Measurements from ENCODE around the gene RAD54L.

RAD54L gene

DNA sequence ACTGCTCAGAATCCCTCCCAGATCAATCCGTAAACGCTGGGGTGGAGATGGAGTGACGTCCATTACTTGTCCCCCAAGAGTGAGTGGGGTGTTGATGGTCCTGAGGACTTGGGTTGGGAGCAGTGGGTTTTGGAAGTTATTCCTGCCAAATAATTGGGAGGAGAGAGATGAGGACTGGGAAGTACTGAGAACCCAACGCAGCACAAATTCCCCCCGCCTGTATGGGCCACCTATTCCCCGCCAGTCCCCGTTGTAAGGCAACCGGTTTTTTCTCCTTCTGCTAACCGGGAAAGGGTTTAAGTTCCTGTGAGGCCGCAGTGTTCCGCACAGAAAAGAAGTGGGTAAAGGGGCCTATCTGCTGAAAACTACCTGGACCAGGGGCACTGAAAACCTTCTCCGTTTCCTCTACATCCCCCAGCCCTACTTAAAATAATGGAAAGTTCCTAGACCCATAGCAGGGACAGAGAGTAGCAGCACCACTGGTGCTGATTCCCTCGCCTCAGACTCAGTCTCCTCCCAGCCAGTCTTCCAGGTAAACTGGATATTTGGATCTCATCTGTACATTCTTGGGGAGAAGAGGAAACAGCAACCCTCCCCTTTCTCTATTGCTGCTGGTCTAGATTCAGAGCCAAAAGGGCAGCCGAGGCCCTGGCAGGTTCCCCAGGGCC, 43.7 kb upstream of the RAD54L start:
- Histone ChIP-seq H3K4me3 (replicated peaks; ENCODE audit: insufficient read depth, low read length) (no peak overlapping the region), H3K27ac (replicated peaks) (no peak overlapping the region), H3K27me3 (ENCODE audit: insufficient read depth, poor library complexity, severe bottlenecking) (no peaks in the 10 kb centered on the region)
- TF ChIP-seq GABPA (IDR thresholded peaks at IDR 0.05; ENCODE audit: low read depth) = no peak
- TF ChIP-seq POLR2AphosphoS5 (IDR thresholded peaks at IDR 0.05; ENCODE audit: low read depth) = no peak
- TF ChIP-seq, protein P1, sequence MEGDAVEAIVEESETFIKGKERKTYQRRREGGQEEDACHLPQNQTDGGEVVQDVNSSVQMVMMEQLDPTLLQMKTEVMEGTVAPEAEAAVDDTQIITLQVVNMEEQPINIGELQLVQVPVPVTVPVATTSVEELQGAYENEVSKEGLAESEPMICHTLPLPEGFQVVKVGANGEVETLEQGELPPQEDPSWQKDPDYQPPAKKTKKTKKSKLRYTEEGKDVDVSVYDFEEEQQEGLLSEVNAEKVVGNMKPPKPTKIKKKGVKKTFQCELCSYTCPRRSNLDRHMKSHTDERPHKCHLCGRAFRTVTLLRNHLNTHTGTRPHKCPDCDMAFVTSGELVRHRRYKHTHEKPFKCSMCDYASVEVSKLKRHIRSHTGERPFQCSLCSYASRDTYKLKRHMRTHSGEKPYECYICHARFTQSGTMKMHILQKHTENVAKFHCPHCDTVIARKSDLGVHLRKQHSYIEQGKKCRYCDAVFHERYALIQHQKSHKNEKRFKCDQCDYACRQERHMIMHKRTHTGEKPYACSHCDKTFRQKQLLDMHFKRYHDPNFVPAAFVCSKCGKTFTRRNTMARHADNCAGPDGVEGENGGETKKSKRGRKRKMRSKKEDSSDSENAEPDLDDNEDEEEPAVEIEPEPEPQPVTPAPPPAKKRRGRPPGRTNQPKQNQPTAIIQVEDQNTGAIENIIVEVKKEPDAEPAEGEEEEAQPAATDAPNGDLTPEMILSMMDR (IDR thresholded peaks at IDR 0.05; ENCODE audit: insufficient read depth, low read length) = no peak
- TF ChIP-seq, protein P2, sequence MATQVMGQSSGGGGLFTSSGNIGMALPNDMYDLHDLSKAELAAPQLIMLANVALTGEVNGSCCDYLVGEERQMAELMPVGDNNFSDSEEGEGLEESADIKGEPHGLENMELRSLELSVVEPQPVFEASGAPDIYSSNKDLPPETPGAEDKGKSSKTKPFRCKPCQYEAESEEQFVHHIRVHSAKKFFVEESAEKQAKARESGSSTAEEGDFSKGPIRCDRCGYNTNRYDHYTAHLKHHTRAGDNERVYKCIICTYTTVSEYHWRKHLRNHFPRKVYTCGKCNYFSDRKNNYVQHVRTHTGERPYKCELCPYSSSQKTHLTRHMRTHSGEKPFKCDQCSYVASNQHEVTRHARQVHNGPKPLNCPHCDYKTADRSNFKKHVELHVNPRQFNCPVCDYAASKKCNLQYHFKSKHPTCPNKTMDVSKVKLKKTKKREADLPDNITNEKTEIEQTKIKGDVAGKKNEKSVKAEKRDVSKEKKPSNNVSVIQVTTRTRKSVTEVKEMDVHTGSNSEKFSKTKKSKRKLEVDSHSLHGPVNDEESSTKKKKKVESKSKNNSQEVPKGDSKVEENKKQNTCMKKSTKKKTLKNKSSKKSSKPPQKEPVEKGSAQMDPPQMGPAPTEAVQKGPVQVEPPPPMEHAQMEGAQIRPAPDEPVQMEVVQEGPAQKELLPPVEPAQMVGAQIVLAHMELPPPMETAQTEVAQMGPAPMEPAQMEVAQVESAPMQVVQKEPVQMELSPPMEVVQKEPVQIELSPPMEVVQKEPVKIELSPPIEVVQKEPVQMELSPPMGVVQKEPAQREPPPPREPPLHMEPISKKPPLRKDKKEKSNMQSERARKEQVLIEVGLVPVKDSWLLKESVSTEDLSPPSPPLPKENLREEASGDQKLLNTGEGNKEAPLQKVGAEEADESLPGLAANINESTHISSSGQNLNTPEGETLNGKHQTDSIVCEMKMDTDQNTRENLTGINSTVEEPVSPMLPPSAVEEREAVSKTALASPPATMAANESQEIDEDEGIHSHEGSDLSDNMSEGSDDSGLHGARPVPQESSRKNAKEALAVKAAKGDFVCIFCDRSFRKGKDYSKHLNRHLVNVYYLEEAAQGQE (IDR thresholded peaks at IDR 0.05; ENCODE audit: insufficient replicate concordance, low read depth) = no peak
- TF ChIP-seq SPI1 (IDR thresholded peaks at IDR 0.05; ENCODE audit: borderline replicate concordance, low read depth) = no peak
- DNase-seq (ENCODE audit: low read depth in 1 of 2, low spot score in 1 of 2) = no peak

DNA sequence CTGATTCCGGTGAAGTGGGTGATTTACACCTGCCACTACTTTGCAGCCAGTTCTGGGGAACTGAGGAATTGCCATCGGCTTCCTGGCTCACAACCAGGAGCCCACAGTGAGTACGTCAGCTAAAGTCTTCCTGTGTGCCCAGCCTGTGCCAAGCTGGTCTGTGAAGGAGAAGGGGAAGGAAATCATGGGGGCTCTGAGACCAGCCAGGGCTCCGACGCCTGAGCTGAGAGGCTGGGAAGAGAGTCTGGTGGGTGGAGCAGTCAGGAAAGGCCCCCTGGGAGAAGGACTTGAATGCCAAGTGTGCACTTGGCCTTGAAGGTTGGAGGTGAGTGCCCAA, 43.2 kb upstream of the RAD54L start:
- H3K4me3 ChIP-seq (replicated peaks; ENCODE audit: insufficient read depth, low read length) = no peak overlapping the region
- TF ChIP-seq, protein P2 (IDR thresholded peaks at IDR 0.05; ENCODE audit: insufficient replicate concordance, low read depth) = no peak
- TF ChIP-seq SPI1 (IDR thresholded peaks at IDR 0.05; ENCODE audit: borderline replicate concordance, low read depth) (no peak), POLR2AphosphoS5 (IDR thresholded peaks at IDR 0.05; ENCODE audit: low read depth) (no peak), GABPA (IDR thresholded peaks at IDR 0.05; ENCODE audit: low read depth) (no peak)
- TF ChIP-seq, protein P1 (IDR thresholded peaks at IDR 0.05; ENCODE audit: insufficient read depth, low read length) = no peak

DNA sequence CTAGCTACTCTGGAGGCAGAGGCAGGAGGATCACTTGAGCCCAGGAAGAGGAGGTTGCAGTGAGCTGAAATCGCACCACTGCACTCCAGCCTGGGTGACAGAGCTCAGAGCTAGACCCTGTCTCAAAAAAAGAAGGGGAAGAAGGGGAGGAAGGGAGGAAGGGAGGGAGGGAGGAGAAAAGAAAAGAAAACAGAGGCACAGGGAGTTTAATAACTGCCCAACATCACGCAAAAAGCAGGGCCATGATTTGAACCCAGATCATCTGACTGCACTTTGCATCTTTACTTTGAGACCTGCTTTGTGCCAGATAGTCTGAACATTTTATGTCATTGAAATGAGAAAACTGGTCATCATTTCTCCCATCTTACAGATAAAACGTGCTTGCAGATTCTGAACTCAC, 42.4 kb upstream of the RAD54L start:
- DNase-seq (ENCODE audit: low read depth in 1 of 2, low spot score in 1 of 2) = no peak
- no peak overlapping the region for H3K27ac ChIP-seq (replicated peaks)
- H3K27me3 ChIP-seq (ENCODE audit: insufficient read depth, poor library complexity, severe bottlenecking) = no peaks in the 10 kb centered on the region
- no peak overlapping the region for H3K4me3 ChIP-seq (replicated peaks; ENCODE audit: insufficient read depth, low read length)
- no peak for TF ChIP-seq POLR2AphosphoS5 (IDR thresholded peaks at IDR 0.05; ENCODE audit: low read depth)
- TF ChIP-seq, protein P2 (IDR thresholded peaks at IDR 0.05; ENCODE audit: insufficient replicate concordance, low read depth) = no peak
- TF ChIP-seq GABPA (IDR thresholded peaks at IDR 0.05; ENCODE audit: low read depth) = no peak
- no peak for TF ChIP-seq SPI1 (IDR thresholded peaks at IDR 0.05; ENCODE audit: borderline replicate concordance, low read depth)
- TF ChIP-seq, protein P1 (IDR thresholded peaks at IDR 0.05; ENCODE audit: insufficient read depth, low read length) = no peak

More for the DNA sequence above, 43.2 kb upstream of the RAD54L start:
- DNase-seq (ENCODE audit: low read depth in 1 of 2, low spot score in 1 of 2) = no peak
- Histone ChIP-seq H3K27ac (replicated peaks) (no peak overlapping the region), H3K27me3 (ENCODE audit: insufficient read depth, poor library complexity, severe bottlenecking) (no peaks in the 10 kb centered on the region)
